HL-60 (cell line): ENCODE data around the gene TMEM255B.

Experiments used
- DNase-seq, 2 experiments: peaks; one replicate each; pipeline ENCODE4 v3.0.0-alpha.2; 2010 to 2020; ENCODE audit warnings: low read depth in 1 of 2, low spot score in 1 of 2
- H3K27ac ChIP-seq: fragments of 250-450 bp; sonication (Bioruptor Pico); replicated peaks from 2 replicates; pipeline ENCODE4 v1.5.1; 2020; ENCODE audit warnings: mild to moderate bottlenecking, moderate library complexity
- H3K27me3 ChIP-seq: fragments of 250-450 bp; sonication (Bioruptor Pico); 2 replicates; pipeline ENCODE4 v1.5.1; 2021; ENCODE audit warnings: mild to moderate bottlenecking, moderate library complexity; ENCODE audit not compliant: insufficient read depth, poor library complexity, severe bottlenecking
- H3K4me3 ChIP-seq: replicated peaks from 2 replicates; pipeline ENCODE4 v1.5.1; 2011; ENCODE audit warnings: mild to moderate bottlenecking, control low read depth, low read length; ENCODE audit not compliant: insufficient read depth
- CTCF ChIP-seq: IDR thresholded peaks from one replicate; pipeline ENCODE4 v1.5.1; 2011; ENCODE audit warnings: low read length, control low read depth, inconsistent platforms; ENCODE audit not compliant: insufficient read depth
- GABPA ChIP-seq: IDR thresholded peaks from 2 replicates; pipeline ENCODE4 v1.6.1; 2012; ENCODE audit warnings: low read depth
- POLR2AphosphoS5 ChIP-seq: IDR thresholded peaks from 2 replicates; pipeline ENCODE4 v1.6.1; 2012; ENCODE audit warnings: low read depth
- REST ChIP-seq: IDR thresholded peaks from 2 replicates; pipeline ENCODE4 v1.6.1; 2012; ENCODE audit warnings: low read depth; ENCODE audit not compliant: insufficient replicate concordance
- SPI1 ChIP-seq: IDR thresholded peaks from 2 replicates; pipeline ENCODE4 v1.6.1; 2012; ENCODE audit warnings: low read depth, mild to moderate bottlenecking, borderline replicate concordance

TMEM255B gene

GRCh38 chr13:113783200-113783881, 24.3 kb downstream of the TMEM255B start:
- no peak overlapping the region for H3K27ac ChIP-seq
- no peak overlapping the region for H3K4me3 ChIP-seq
- DNase-seq, result no peak
- TF ChIP-seq SPI1, result no peak
- TF ChIP-seq POLR2AphosphoS5, result no peak
- TF ChIP-seq CTCF, result no peak
- no peak for TF ChIP-seq REST
- TF ChIP-seq GABPA, result no peak
- H3K27me3 ChIP-seq, result no peaks in the 10 kb centered on the region

GRCh38 chr13:113783966-113784644, 25.1 kb downstream of the TMEM255B start:
- Histone ChIP-seq H3K4me3 (no peak overlapping the region), H3K27me3 (no peaks in the 10 kb centered on the region), H3K27ac (no peak overlapping the region)
- no peak for DNase-seq
- TF ChIP-seq SPI1 (no peak), CTCF (no peak), GABPA (no peak), REST (no peak), POLR2AphosphoS5 (no peak)

- no peaks in the 10 kb centered on the region for H3K27me3 ChIP-seq
- TF ChIP-seq GABPA (no peak), POLR2AphosphoS5 (no peak), SPI1 (no peak), REST (no peak), CTCF (no peak)
- DNase-seq, result no peak
- H3K4me3 ChIP-seq, result no peak overlapping the region
- no peak overlapping the region for H3K27ac ChIP-seq
Observed at GRCh38 chr13:113784645-113785024, 25.6 kb downstream of the TMEM255B start.
